ENCODE data around the gene PTAFR.

The PTAFR gene, protein sequence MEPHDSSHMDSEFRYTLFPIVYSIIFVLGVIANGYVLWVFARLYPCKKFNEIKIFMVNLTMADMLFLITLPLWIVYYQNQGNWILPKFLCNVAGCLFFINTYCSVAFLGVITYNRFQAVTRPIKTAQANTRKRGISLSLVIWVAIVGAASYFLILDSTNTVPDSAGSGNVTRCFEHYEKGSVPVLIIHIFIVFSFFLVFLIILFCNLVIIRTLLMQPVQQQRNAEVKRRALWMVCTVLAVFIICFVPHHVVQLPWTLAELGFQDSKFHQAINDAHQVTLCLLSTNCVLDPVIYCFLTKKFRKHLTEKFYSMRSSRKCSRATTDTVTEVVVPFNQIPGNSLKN

DNA sequence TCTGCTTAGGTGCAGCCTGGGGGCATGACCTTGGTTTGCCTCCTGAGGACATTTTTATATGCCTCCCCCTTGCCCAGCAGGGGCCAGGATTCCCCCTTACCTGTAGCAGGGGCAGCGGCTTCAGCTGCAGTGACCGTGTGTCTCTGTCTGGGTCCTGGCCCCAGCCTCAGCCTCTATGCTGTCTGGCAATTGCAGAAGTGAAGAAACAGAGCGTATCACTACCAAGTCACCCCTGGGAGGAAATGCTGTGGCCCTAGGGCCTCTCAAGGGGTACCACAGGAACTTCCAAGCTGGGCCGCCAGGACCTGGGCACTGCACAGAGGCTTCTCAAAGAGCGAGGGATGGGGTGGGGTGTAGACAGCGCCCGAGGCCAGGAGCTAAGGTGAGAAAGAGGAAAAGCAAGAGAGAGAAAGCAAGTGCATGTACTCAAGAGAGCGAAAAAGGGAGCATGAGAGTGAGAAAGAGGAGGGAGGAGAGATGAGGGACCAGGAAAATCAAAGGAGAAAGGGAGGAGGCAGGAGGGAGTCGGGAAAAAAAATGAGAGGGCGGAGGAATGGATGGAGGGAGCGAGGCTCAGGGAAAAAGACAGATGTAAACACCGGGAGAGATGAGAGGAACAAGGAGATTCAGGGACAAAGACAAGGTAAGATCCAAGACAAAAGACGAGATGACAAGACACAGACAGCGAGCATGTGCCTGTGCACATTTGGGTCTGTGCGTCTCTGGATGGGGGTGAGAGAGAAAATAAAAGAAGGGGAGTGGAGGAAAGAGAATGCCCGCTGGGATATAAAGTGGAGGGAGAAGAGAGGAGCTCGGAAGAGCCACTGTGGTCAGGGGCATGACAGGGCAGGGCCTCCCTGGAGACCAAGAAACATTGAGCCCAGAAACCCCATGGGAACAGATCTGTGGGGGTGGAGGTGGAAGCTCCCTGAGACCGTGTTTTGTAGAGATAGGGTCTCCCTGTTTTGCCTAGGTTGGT is at the start of gene PTAFR:
Gene PTAFR, minus strand, starts transcription at position 199 of the 979 bp plus-strand sequence. CDS start 25,669 bp downstream, outside the sequence.
- DNase-seq (ENCODE audit: low spot score) = no peak

- DNase-seq (ENCODE audit: low spot score) = peak; percentile 64
Measured at GRCh38 chr1:28213315-28213714, 36.8 kb upstream of the PTAFR start.

GRCh38 chr1:28209700-28210099 is 33.2 kb upstream of the PTAFR start:
- DNase-seq (ENCODE audit: low spot score) = no peak

- DNase-seq (ENCODE audit: low spot score) = peak; percentile 65
Measured at GRCh38 chr1:28208818-28209441, 32.4 kb upstream of the PTAFR start.

GRCh38 chr1:28205243-28205642 is 28.8 kb upstream of the PTAFR start:
- no peak for DNase-seq (ENCODE audit: low spot score)

- DNase-seq (ENCODE audit: low spot score) = no peak
Measured at GRCh38 chr1:28200234-28200873, 23.9 kb upstream of the PTAFR start.

GRCh38 chr1:28199328-28200233 is 23.1 kb upstream of the PTAFR start:
- no peak for DNase-seq (ENCODE audit: low spot score)

DNA sequence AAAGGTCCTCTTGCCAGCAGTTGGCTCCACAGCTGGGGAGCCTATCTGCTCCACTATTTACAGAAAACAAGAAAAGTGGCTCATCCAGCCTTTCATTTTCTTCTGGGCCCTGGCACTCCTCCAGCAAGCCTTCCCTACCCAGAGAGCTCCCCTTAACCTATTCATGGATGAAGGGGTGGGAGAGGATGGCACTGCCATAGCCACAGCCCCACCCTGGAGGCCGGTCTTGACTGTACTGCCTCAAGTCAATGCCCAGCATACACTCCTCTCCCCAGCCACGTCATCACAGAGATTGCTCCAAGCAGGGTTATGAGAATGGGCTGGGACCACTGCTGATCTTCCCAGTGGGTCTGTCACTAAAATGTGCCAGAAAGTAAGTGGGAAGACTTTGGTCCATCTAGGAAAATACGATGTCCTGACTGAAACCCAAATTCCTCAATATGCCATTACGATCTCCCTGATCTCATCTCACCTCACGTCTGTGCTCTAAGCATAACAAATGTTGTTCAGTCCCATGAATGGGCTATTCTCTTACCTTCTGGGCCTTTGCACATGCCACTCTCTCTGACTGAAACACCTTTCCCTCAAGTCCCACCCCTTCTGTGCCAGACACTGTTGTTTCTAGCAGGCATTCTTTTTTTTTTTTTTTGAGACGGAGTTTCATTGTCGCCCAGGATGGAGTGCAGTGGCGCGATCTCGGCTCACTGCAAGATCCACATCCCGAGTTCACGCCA is 21.4 kb upstream of the PTAFR start:
- DNase-seq (ENCODE audit: low spot score) = no peak

- DNase-seq (ENCODE audit: low spot score) = no peak
Measured at GRCh38 chr1:28196330-28196729, 19.8 kb upstream of the PTAFR start.

GRCh38 chr1:28195780-28196179 is 19.3 kb upstream of the PTAFR start:
- DNase-seq (ENCODE audit: low spot score) = no peak

- DNase-seq (ENCODE audit: low spot score) = no peak
Measured at GRCh38 chr1:28194326-28195035, 18.0 kb upstream of the PTAFR start.

- DNase-seq (ENCODE audit: low spot score) = no peak
Measured at GRCh38 chr1:28193701-28194161, 17.2 kb upstream of the PTAFR start.

- DNase-seq (ENCODE audit: low spot score) = no peak
Measured at GRCh38 chr1:28190996-28191645, 14.6 kb upstream of the PTAFR start.

DNA sequence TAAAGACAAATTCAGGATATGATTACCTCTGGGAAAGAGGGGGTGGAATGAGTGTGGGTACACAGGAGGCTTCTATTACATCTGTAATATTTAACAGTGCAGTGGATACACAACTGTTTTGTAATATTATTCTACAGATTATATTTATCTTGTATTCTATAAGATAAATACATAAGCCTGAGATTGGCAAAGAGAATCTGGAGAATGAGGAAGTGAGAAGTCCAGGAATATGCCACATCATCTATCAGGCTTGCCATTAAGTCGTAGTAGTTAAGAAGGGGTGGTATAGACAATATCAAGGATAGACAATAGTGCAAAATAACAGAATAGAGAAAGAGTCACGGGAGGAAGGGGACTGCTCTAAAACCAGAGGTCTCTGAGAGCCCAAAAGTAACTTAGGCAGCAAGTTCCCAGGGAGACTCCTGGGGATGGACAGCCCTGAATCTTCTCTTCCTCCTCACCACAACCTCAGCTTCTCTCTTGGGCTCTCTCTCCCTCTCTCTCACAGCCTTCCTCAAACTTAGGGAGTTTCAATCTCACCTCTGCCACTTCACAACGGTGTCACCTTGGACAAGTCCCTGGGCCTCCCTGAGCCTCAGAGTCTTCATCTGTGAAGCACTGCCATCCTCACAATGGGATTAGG is 14.0 kb upstream of the PTAFR start:
- no peak for DNase-seq (ENCODE audit: low spot score)

DNA sequence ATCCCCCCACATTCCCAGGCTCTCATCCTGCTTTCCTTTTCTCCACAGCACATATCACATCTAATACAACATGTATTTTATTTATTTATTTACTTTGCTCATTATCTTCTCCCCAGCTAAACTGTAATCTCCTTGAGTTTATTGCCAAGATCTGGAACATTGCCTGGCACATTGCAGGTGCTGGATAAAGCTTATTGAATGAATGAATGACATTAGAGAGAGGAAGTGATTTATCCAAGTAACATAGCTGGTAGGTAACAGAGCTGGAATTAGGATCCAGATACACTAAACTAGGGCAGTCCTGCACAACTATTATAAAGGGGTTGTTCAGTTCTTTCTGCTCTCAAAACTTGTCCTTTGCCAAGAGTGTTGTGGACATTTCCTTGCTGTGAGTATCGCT is 8.6 kb upstream of the PTAFR start:
- DNase-seq (ENCODE audit: low spot score) = no peak

DNA sequence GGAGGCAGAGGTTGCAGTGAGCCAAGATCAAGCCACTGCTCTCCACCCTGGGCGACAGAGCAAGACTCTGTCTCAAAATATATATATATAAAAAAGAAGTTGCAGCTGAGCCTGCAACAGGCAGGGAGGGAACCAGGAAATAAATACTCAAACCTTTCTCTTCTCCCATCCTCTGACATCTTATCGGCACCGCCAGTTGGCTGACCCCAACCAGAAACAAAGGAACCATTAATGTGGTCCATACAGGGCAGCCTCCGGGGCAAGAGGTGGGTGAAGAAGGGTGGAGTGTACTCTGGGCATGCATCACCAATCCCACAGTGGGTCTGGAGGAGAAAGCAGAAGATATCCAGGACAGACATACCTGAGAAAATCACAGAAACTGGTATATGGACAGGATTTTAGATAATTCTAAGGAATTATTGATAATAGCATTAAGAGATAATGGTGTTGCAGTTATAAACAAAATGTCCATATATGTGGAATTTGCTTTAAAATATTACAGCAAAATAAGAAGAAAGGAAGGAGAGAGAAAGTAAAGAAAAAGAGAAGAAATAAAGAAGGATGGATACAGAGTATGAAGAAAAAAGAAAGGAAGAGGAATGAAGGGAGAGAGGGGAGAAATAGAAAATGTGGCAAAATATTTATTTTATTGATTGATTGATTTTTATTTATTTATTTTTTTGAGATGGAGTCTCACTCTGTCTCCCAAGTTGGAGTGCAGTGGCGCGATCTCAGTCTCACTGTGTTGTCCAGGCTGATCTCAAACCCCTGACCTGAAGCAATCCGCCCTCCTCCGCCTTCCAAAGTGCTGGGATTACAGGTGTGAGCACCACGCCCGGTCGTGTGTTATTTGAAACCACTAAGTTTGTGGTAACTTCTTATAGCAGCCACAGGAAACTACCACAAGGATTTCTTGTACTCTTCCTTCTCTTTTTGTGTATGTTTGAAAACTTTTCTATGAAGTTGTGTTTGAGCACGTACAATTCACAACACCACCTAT is 4.1 kb upstream of the PTAFR start:
- no peak for DNase-seq (ENCODE audit: low spot score)

All from hematopoietic multipotent progenitor cell treated with erythropoietin and hydrocortisone succinate and interleukin-3 and kit ligand, for 17 days (in vitro differentiated cells).